Ishikawa (cell line): ENCODE measurements around the gene ACER2.

Experiments
- EP300 ChIP-seq: IDR thresholded peaks from 2 replicates; pipeline ENCODE4 v1.6.1; 2012; ENCODE audit warnings: borderline replicate concordance
- FOXM1 ChIP-seq: IDR thresholded peaks from 2 replicates; pipeline ENCODE4 v1.6.1; 2012; ENCODE audit warnings: low read depth, borderline replicate concordance
- TAF1 ChIP-seq: IDR thresholded peaks from 2 replicates; pipeline ENCODE4 v1.6.1; 2012; ENCODE audit warnings: low read depth, mild to moderate bottlenecking
- USF1 ChIP-seq: IDR thresholded peaks from 2 replicates; pipeline ENCODE4 v1.6.1; 2012

GRCh38 chr9:19375538-19375937 is 33.3 kb upstream of the ACER2 start:
- TF ChIP-seq EP300 (no peak), FOXM1 (no peak), TAF1 (no peak), USF1 (no peak)
